Thyroid gland (tissue), 4 donors: Measurements from ENCODE around the gene STK16.

Source experiments
- POLR2A ChIP-seq, 2 donors: fragments of 450-650 bp; IDR thresholded peaks; one replicate each; pipeline ENCODE4 v1.6.1; 2017; ENCODE audit warnings: antibody characterized with exemption in 2 of 2, mild to moderate bottlenecking in 2 of 2, moderate library complexity in 1 of 2
- TF ChIP-seq, protein P1 (sequence below), 6 experiments: fragments of 200-600 bp in 3 of 6; fragments of 450-650 bp in 3 of 6; sonication (generic) in 3 of 6; IDR thresholded peaks; one replicate each; pipeline ENCODE4 v1.5.1; 2016 to 2019; ENCODE audit warnings: antibody characterized with exemption in 6 of 6, mild to moderate bottlenecking in 2 of 6, inconsistent platforms in 1 of 6, moderate library complexity in 1 of 6

DNA sequence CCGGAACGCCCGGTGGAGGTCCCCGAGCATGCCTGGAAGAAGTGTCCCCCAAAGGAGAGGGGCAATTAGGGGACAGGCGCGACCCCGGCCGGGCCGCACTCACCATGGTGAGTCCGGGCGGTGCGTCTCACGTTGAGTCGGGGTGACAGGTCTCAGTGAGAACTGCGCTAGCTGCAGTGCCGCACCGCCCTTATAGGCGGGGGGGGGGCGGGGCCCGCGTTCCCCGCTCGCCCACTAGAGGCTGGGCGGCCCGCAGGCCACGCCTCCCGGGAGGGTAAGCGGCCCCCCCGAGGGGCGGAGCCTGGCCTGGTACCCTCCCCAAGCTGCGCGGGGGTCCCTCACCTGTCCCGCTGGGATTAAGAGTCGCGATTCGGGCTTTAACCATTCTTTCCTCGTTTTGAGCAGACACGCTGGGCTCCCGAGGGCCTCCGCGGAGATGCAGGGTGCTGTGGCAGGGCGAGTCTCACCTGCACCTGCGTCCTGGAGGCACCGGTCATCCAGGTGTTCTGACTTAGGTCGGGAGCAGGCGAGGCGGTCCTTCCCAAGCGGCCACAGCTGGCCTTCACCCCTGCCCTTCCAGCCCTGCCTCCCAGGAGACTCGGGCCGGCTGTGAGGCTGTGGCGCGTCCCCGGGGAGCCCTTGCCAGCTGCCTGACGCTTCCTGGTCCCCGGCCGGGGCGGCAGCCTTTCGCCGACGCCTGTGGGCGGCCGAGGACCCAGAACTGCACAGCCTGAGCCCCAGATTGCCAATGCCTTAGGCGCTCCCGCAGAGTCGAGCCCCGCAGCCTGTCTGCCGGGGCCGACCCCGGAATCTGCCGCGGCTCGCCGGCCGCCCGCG lies 8.7 kb downstream of the STK16 start, which contains the start of gene TUBA4A:
- TF ChIP-seq, protein P1, sequence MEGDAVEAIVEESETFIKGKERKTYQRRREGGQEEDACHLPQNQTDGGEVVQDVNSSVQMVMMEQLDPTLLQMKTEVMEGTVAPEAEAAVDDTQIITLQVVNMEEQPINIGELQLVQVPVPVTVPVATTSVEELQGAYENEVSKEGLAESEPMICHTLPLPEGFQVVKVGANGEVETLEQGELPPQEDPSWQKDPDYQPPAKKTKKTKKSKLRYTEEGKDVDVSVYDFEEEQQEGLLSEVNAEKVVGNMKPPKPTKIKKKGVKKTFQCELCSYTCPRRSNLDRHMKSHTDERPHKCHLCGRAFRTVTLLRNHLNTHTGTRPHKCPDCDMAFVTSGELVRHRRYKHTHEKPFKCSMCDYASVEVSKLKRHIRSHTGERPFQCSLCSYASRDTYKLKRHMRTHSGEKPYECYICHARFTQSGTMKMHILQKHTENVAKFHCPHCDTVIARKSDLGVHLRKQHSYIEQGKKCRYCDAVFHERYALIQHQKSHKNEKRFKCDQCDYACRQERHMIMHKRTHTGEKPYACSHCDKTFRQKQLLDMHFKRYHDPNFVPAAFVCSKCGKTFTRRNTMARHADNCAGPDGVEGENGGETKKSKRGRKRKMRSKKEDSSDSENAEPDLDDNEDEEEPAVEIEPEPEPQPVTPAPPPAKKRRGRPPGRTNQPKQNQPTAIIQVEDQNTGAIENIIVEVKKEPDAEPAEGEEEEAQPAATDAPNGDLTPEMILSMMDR (IDR thresholded peaks at IDR 0.05): peak in 2 of 6 experiments; percentile 6 to 20
- peak; percentile 48 to 97 for TF ChIP-seq POLR2A (IDR thresholded peaks at IDR 0.05)
